Measurements from ENCODE around the gene UBAC1. TPM values are rescaled to one million over a fixed set of nuclear protein-coding genes. Genes with fewer than 3 reads are reported as not detected.

UBAC1 gene
- total RNA-seq, 1 experiment from 2014 or later = 55.4 TPM

DNA sequence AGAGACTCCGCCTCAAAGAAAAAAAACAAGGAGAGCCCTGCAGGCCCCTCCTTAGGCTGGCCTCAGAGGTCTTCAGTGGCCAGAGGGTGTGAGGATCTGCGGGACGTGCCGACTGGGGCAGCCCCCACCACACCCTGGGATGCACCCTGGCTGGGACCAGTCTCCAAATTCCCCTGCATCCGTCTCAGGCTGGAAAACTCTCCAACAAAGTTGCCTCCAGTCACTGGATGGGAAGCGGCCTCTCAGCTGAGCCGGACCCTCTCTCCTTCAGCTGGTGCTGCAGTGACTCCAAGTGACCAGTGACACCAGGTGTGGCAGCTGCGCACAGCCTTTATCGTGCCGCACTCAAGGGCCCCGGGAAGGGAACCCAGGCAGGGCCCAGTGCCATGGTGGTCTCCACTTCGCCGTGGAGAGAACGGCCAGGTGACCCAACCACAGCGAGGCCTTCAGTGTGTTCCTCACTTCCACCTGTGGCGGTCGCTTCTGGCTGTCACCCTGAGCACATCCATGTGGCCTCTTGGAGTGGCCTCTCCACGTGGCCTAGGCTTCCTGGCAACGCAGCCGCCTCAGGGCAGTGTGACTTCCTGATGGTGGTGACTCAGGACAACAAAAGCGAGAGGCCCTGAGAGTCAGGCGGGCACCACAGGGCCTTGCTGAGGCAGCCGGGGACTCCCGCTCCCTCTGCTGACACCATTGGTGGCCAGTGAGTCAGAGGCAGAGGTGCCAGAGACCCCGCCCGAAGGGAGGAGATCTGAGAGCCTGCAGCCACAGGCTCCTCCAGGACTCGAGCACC lies 34.6 kb downstream of the UBAC1 start:
- no peak for DNase-seq
- no peaks in the 10 kb centered on the region for H3K4me1 ChIP-seq
- TF ChIP-seq, protein P1, sequence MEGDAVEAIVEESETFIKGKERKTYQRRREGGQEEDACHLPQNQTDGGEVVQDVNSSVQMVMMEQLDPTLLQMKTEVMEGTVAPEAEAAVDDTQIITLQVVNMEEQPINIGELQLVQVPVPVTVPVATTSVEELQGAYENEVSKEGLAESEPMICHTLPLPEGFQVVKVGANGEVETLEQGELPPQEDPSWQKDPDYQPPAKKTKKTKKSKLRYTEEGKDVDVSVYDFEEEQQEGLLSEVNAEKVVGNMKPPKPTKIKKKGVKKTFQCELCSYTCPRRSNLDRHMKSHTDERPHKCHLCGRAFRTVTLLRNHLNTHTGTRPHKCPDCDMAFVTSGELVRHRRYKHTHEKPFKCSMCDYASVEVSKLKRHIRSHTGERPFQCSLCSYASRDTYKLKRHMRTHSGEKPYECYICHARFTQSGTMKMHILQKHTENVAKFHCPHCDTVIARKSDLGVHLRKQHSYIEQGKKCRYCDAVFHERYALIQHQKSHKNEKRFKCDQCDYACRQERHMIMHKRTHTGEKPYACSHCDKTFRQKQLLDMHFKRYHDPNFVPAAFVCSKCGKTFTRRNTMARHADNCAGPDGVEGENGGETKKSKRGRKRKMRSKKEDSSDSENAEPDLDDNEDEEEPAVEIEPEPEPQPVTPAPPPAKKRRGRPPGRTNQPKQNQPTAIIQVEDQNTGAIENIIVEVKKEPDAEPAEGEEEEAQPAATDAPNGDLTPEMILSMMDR (IDR thresholded peaks at IDR 0.05; ENCODE audit: insufficient read depth in 1 of 2, low read depth in 1 of 2, low read length in 1 of 2, severe bottlenecking in 1 of 2, unreplicated experiment in 1 of 2) = no peak
- Mint-ChIP-seq H3K27ac (ENCODE audit: unreplicated experiment) (no peak overlapping the region), H3K27me3 (ENCODE audit: insufficient read depth, unreplicated experiment) (no peaks in the 10 kb centered on the region), H3K4me1 (ENCODE audit: low read depth, unreplicated experiment) (no peaks in the 10 kb centered on the region), H3K4me3 (ENCODE audit: unreplicated experiment) (no peak overlapping the region), H3K36me3 (ENCODE audit: insufficient read depth, unreplicated experiment) (peaks cover 35% of the 10 kb centered on the region), H3K9me3 (ENCODE audit: unreplicated experiment) (no peaks in the 10 kb centered on the region)
- no peaks in the 10 kb centered on the region for H3K27me3 ChIP-seq (replicated peaks; ENCODE audit: control insufficient read depth, insufficient read depth, low read length)
- H3K9me3 ChIP-seq = no peaks in the 10 kb centered on the region
- intact Hi-C loops (cut with micrococcal nuclease; ENCODE audit: unreplicated experiment) = no loop called here
- ChIA-PET CTCF (no interaction called here), POLR2A (no interaction called here)
- no peaks in the 10 kb centered on the region; the same call in 1 of the 2 replicates for H3K36me3 ChIP-seq (ENCODE audit: control insufficient read depth, insufficient read depth, low read length)
- no peak overlapping the region for H3K4me3 ChIP-seq (ENCODE audit: low read depth, low read length)
- BruUV-seq (replicated peaks) = no TSS peak

DNA sequence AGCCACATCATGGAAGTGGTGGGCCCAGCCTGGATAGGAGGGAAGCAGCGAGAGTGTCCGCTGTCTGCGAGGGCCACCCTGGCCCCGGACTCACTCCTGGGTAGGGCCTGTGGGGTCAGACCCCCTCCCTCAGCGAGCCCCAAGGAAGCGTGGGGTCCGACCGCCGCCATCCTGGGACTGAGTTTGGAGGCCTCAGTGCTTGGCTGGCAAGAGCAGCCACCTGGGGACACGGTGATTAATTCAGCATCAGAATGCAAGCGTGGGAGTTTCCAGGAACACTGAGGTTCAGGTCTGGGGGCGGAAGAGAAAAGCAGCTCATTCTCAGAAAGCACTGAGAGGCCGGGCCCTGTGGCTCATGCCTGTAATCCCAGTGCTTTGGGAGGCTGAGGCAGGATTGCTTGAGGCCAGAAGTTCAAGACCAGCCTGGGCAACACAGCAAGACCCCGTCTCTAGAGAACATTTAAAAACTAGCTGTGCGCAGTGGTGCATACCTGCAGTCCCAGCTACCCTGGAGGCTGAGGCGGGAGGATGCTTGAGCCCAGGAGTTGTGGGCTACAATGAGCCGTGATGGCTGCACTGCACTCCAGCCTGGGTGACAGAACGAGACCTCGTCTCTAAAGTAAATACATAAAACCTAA lies 35.6 kb downstream of the UBAC1 start:
- H3K4me1 Mint-ChIP-seq (ENCODE audit: low read depth, unreplicated experiment) = no peaks in the 10 kb centered on the region
- Histone ChIP-seq H3K4me1 (no peaks in the 10 kb centered on the region), H3K27me3 (replicated peaks; ENCODE audit: control insufficient read depth, insufficient read depth, low read length) (no peaks in the 10 kb centered on the region), H3K4me3 (ENCODE audit: low read depth, low read length) (no peak overlapping the region), H3K9me3 (no peaks in the 10 kb centered on the region), H3K36me3 (ENCODE audit: control insufficient read depth, insufficient read depth, low read length) (no peaks in the 10 kb centered on the region; the same call in 1 of the 2 replicates)
- H3K9me3 Mint-ChIP-seq (ENCODE audit: unreplicated experiment) = no peaks in the 10 kb centered on the region
- TF ChIP-seq, protein P1 (IDR thresholded peaks at IDR 0.05; ENCODE audit: insufficient read depth in 1 of 2, low read depth in 1 of 2, low read length in 1 of 2, severe bottlenecking in 1 of 2, unreplicated experiment in 1 of 2) = no peak
- POLR2A ChIA-PET = no interaction called here
- peaks cover 31% of the 10 kb centered on the region for H3K36me3 Mint-ChIP-seq (ENCODE audit: insufficient read depth, unreplicated experiment)
- no TSS peak for BruUV-seq (replicated peaks)
- H3K4me3 Mint-ChIP-seq (ENCODE audit: unreplicated experiment) = no peak overlapping the region
- CTCF ChIA-PET = no interaction called here
- H3K27me3 Mint-ChIP-seq (ENCODE audit: insufficient read depth, unreplicated experiment) = no peaks in the 10 kb centered on the region
- H3K27ac Mint-ChIP-seq (ENCODE audit: unreplicated experiment) = no peak overlapping the region
- intact Hi-C loops (cut with micrococcal nuclease; ENCODE audit: unreplicated experiment) = no loop called here
- DNase-seq = no peak

DNA sequence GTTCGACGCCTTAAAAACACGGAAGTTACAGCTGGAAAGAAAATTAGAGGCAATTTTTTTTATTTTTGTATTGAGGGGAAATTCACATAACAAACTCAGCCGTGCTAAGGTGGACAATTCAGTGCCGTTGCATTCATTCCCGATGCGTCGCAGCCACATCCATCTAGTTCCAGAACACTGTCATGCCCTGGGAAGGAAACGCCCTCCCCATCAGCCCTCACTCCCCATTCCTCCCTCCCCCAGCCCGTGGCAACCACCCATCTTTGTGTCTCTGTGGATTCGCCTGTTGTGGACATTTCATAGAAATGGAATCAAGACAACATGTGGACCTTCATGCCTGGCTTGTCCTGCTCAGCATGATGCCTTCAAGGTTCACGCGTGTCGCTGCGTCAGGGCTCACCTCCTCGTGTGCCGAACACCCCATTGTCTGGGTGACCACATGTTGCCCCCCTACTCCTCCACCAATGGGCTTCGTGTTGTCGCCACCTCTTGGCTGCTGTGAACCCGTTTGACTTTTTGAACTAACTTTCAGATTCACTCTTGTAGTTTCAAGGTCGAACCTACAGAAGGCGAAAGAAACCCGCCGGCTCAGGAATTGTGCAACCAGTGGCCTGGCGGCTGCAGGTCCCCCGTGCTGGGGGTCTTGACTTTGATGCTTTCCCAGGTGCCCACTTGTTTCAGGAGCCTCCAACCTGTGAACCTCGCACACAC lies 36.4 kb downstream of the UBAC1 start:
- H3K4me1 ChIP-seq = no peaks in the 10 kb centered on the region
- TF ChIP-seq, protein P1 (IDR thresholded peaks at IDR 0.05; ENCODE audit: insufficient read depth in 1 of 2, low read depth in 1 of 2, low read length in 1 of 2, severe bottlenecking in 1 of 2, unreplicated experiment in 1 of 2) = no peak
- no peaks in the 10 kb centered on the region for H3K9me3 Mint-ChIP-seq (ENCODE audit: unreplicated experiment)
- no TSS peak for BruUV-seq (replicated peaks)
- ChIA-PET CTCF (no interaction called here), POLR2A (no interaction called here)
- peaks cover 27% of the 10 kb centered on the region for H3K36me3 Mint-ChIP-seq (ENCODE audit: insufficient read depth, unreplicated experiment)
- no peaks in the 10 kb centered on the region for H3K27me3 Mint-ChIP-seq (ENCODE audit: insufficient read depth, unreplicated experiment)
- H3K36me3 ChIP-seq (ENCODE audit: control insufficient read depth, insufficient read depth, low read length) = no peaks in the 10 kb centered on the region; the same call in 1 of the 2 replicates
- no peak overlapping the region for H3K27ac Mint-ChIP-seq (ENCODE audit: unreplicated experiment)
- intact Hi-C loops (cut with micrococcal nuclease; ENCODE audit: unreplicated experiment) = no loop called here
- DNase-seq = no peak
- H3K9me3 ChIP-seq = peaks cover 4% of the 10 kb centered on the region; the same call in 1 of the 2 replicates
- no peaks in the 10 kb centered on the region for H3K4me1 Mint-ChIP-seq (ENCODE audit: low read depth, unreplicated experiment)
- no peaks in the 10 kb centered on the region for H3K27me3 ChIP-seq (replicated peaks; ENCODE audit: control insufficient read depth, insufficient read depth, low read length)
- H3K4me3 Mint-ChIP-seq (ENCODE audit: unreplicated experiment) = no peak overlapping the region
- no peak overlapping the region for H3K4me3 ChIP-seq (ENCODE audit: low read depth, low read length)

Data from Caco-2 (cell line).